PC-9 (cell line): Measurements from ENCODE around the gene FZD8. TPM values are rescaled to one million over a fixed set of nuclear protein-coding genes. Genes with fewer than 3 reads are reported as not detected.
A peak's percentile ranks its signal among the peaks of the same experiment; 100 is the strongest.

Experiments used
- BruUV-seq: library from RNA; stranded (reverse); fragments of 400-500 nt; replicated peaks from 2 replicates; lab custom pipeline; 2021; lab: Mats Ljungman, UMichigan
- CTCF ChIA-PET: fragments of 300-600 bp; sonication (Branson Sonifier 250); formaldehyde crosslinking; loops from one replicate; lab custom pipeline; 2022; ENCODE audit warnings: antibody characterized with exemption; lab: Charles Lee
- POLR2A ChIA-PET: fragments of 300-600 bp; sonication (Branson Sonifier 250); formaldehyde crosslinking; loops from one replicate; lab custom pipeline; 2022; ENCODE audit warnings: antibody characterized with exemption; ENCODE audit not compliant: unreplicated experiment; lab: Charles Lee
- DNase-seq, 2 experiments: peaks; one replicate each; pipeline versions ENCODE4 v3.0.0 to v3.0.0-alpha.2; 2015 to 2022; ENCODE audit warnings: mixed read lengths in 1 of 2
- H2AFZ ChIP-seq: fragments of 200-600 bp; sonication (generic); 2 replicates; pipeline ENCODE4 v1.8.1; 2017; ENCODE audit warnings: antibody characterized with exemption
- H3F3A ChIP-seq: fragments of 200-600 bp; sonication (generic); 2 replicates; pipeline ENCODE4 v1.8.1; 2017; ENCODE audit warnings: antibody characterized with exemption, mild to moderate bottlenecking, low read depth; ENCODE audit not compliant: insufficient read depth
- H3K27ac ChIP-seq: fragments of 200-600 bp; sonication (generic); 2 replicates; pipeline ENCODE4 v1.6.1; 2016; ENCODE audit warnings: mixed run types
- H3K27me3 ChIP-seq: fragments of 200-600 bp; sonication (generic); 2 replicates; pipeline ENCODE4 v1.6.1; 2016; ENCODE audit warnings: low read depth, mixed run types; ENCODE audit not compliant: insufficient read depth
- H3K36me3 ChIP-seq: fragments of 200-600 bp; sonication (generic); 2 replicates; pipeline ENCODE4 v1.6.1; 2016; ENCODE audit warnings: low read depth, mixed run types
- H3K4me1 ChIP-seq: fragments of 200-600 bp; sonication (generic); replicated peaks from 2 replicates; pipeline ENCODE4 v1.6.1; 2016; ENCODE audit warnings: mixed run types; ENCODE audit not compliant: insufficient read depth
- H3K4me2 ChIP-seq: fragments of 200-600 bp; sonication (generic); 2 replicates; pipeline ENCODE4 v1.6.1; 2017; ENCODE audit warnings: mixed run types
- H3K4me3 ChIP-seq: fragments of 200-600 bp; sonication (generic); 2 replicates; pipeline ENCODE4 v1.6.1; 2016; ENCODE audit warnings: mixed run types
- H3K79me2 ChIP-seq: fragments of 200-600 bp; sonication (generic); 2 replicates; pipeline ENCODE4 v1.6.1; 2017; ENCODE audit warnings: low read depth, mixed run types
- H3K9me2 ChIP-seq: fragments of 200-600 bp; sonication (generic); 2 replicates; pipeline ENCODE4 v1.8.1; 2017; ENCODE audit warnings: mild to moderate bottlenecking; ENCODE audit not compliant: insufficient read depth
- H3K9me3 ChIP-seq: fragments of 200-600 bp; sonication (generic); 2 replicates; pipeline ENCODE4 v1.8.1; 2016; ENCODE audit warnings: low read depth; ENCODE audit not compliant: insufficient read depth
- H4K20me1 ChIP-seq: fragments of 200-600 bp; sonication (generic); 2 replicates; pipeline ENCODE4 v1.8.1; 2017; ENCODE audit not compliant: insufficient read depth
- CTCF ChIP-seq: fragments of 200-600 bp; sonication (generic); conservative IDR thresholded peaks from 2 replicates; pipeline ENCODE4 v1.6.1; 2017; ENCODE audit warnings: mixed run types, antibody characterized with exemption, mild to moderate bottlenecking, moderate library complexity
- EZH2 ChIP-seq: fragments of 200-600 bp; sonication (generic); IDR thresholded peaks from 2 replicates; pipeline ENCODE4 v1.8.0; 2017; ENCODE audit warnings: antibody characterized with exemption, low read depth
- intact Hi-C: fragments of 100-400 bp; cut with micrococcal nuclease; formaldehyde crosslinking; loops from one replicate; pipeline ENCODE4 v1.10.0; 2022; ENCODE audit not compliant: unreplicated experiment
- total RNA-seq: library from RNA; stranded (reverse); gene quantifications from 2 replicates; pipeline ENCODE4 v1.2.3, GENCODE V29; 2021

The FZD8 gene
- total RNA-seq, 1 experiment from 2014 or later: not detected

- BruUV-seq: no TSS peak
- Histone ChIP-seq H2AFZ (no peak overlapping the region), H3K9me3 (no peaks in the 10 kb centered on the region), H3K36me3 (no peaks in the 10 kb centered on the region), H4K20me1 (no peaks in the 10 kb centered on the region), H3K4me2 (no peak overlapping the region), H3K79me2 (no peaks in the 10 kb centered on the region), H3K4me1 (no peaks in the 10 kb centered on the region), H3K27ac (no peak overlapping the region), H3F3A (no peaks in the 10 kb centered on the region), H3K9me2 (no peaks in the 10 kb centered on the region), H3K4me3 (no peak overlapping the region), H3K27me3 (peaks cover 13% of the 10 kb centered on the region)
- ChIA-PET CTCF (no interaction called here), POLR2A (no interaction called here)
- intact Hi-C loops: no loop called here
- DNase-seq: no peak
- TF ChIP-seq EZH2 (no peak), CTCF (no peak)
These were observed 15.1 kb downstream of the FZD8 start for GRCh38 chr10:35626971-35627507.

DNA sequence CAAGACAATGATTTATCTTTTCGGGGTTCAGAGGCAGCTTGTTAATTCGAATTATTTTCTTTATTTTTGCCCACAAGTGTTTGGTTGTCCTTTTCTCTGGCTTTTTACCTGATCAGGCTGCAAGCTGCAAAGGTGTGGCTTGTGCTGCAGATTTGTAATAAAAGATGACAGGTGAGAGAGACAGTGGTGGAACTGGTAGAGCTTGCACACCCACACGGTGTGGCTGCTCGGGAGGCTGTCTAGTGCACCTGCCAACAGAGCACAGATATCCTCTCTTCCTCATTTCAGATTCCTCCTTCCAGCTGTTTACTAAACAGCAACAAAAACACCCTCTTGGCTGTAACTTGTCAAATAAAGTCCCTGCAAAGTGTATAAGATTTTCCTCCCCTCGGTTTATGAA, 27.8 kb downstream of the FZD8 start:
- Histone ChIP-seq H3K4me1 (no peaks in the 10 kb centered on the region), H3K27me3 (peaks cover 36% of the 10 kb centered on the region; the same call in 1 of the 2 replicates), H3F3A (no peaks in the 10 kb centered on the region), H2AFZ (no peak overlapping the region), H3K9me3 (no peaks in the 10 kb centered on the region), H3K79me2 (no peaks in the 10 kb centered on the region), H3K27ac (no peak overlapping the region), H4K20me1 (no peaks in the 10 kb centered on the region), H3K36me3 (no peaks in the 10 kb centered on the region), H3K9me2 (no peaks in the 10 kb centered on the region), H3K4me2 (no peak overlapping the region), H3K4me3 (no peak overlapping the region)
- intact Hi-C loops: no loop called here
- no peak for DNase-seq
- TF ChIP-seq CTCF: no peak
- TF ChIP-seq EZH2: no peak
- BruUV-seq: no TSS peak
- ChIA-PET CTCF (no interaction called here), POLR2A (no interaction called here)

GRCh38 chr10:35613597-35614226, 28.4 kb downstream of the FZD8 start:
- Histone ChIP-seq H3K4me2 (no peak overlapping the region), H2AFZ (no peak overlapping the region)
- CTCF ChIA-PET: no interaction called here

More at GRCh38 chr10:35613597-35614226, 28.4 kb downstream of the FZD8 start:
- intact Hi-C loops: no loop called here
- POLR2A ChIA-PET: interaction anchor here (0.7 kb wide), 1 partner anchor 1964 kb away, joined by 8 read pairs; no protein-coding TSS in a partner anchor
- H3K36me3 ChIP-seq: no peaks in the 10 kb centered on the region
- no peak overlapping the region for H3K27ac ChIP-seq
- peaks cover 39% of the 10 kb centered on the region; the same call in 1 of the 2 replicates for H3K27me3 ChIP-seq
- no peaks in the 10 kb centered on the region for H3K4me1 ChIP-seq
- no peaks in the 10 kb centered on the region for H3F3A ChIP-seq
- no peak for TF ChIP-seq EZH2
- TF ChIP-seq CTCF: peak; percentile 38; the same call in 1 of the 2 replicates
- no TSS peak for BruUV-seq
- H3K9me2 ChIP-seq: no peaks in the 10 kb centered on the region
- no peaks in the 10 kb centered on the region for H3K9me3 ChIP-seq
- H3K79me2 ChIP-seq: no peaks in the 10 kb centered on the region
- no peak for DNase-seq
- no peak overlapping the region for H3K4me3 ChIP-seq
- H4K20me1 ChIP-seq: no peaks in the 10 kb centered on the region
